Right ventricle myocardium inferior (tissue), 1 donor: ENCODE data around the gene TTC39C. TPM values are rescaled to one million over a fixed set of nuclear protein-coding genes. Genes with fewer than 3 reads are reported as not detected.
A peak's percentile ranks its signal among the peaks of the same experiment; 100 is the strongest.
"Not testable (repeated sequence)": the region's sequence is repeated elsewhere in the genome, so short reads cannot be mapped to it uniquely, and the experiment has no call there.

Source experiments
- ATAC-seq: fragments of 200-7000 bp; cut with Tn5 transposase; one replicate; pipeline ENCODE4 v1.9.1; 2020; ENCODE audit warnings: mild to moderate bottlenecking, moderate library complexity
- DNase-seq: peaks from one replicate; pipeline ENCODE4 v3.0.0; 2021; ENCODE audit errors: missing footprints
- intact Hi-C: fragments of 100-400 bp; cut with DNase I; formaldehyde crosslinking; loops from one replicate; pipeline ENCODE4 v1.11.0; 2022
- total RNA-seq: library from RNA; stranded (reverse); fragmentation: NEBNext Ultra II Directional; extraction: Animal tissue kit (Norgen Biotek cat#: 25700); gene quantifications from one replicate; pipeline ENCODE4 v1.2.1, GENCODE V29; 2021
- donor health status: DM: no; HTN: yes; CAD: no; lungs with severe emphysema.

The TTC39C gene
- total RNA-seq, 1 donor from 2014 or later: 4.0 TPM

DNA sequence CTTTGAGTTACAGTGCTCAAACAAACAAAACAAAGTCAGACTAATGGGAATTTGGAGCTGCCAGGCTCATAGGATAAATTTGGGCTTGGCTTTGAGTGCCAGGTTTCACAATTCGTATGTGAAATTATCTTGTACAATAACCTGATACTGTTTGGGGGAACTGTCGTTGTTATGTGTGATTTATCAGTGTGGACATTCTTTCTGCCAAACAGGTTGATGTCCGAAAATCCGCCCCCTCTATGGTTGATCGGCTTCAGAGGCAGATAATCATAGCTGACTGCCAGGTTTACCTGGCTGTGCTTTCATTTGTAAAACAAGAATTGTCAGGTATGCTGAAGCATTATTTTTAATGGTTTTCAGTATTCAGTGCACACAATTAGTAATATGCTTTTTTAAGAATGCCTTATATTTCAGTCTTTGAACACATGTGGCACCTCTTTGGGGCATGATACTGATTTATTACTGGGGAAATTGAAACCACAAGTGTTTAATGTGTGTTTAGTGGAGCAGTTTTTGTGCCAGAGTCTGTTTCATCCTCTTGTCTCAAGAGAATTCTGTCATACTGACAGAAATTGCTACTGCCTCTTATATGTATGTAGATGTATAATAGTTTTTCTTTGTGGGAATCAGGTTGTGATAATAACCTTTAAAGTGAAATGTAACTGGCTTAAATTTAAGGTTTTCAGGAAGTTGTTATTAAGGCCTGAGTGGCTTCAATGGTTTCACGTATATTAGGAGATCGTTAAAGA lies 54.6 kb downstream of the TTC39C start:
- DNase-seq: no peak
- intact Hi-C loops: no loop called here
- ATAC-seq: no peak

DNA sequence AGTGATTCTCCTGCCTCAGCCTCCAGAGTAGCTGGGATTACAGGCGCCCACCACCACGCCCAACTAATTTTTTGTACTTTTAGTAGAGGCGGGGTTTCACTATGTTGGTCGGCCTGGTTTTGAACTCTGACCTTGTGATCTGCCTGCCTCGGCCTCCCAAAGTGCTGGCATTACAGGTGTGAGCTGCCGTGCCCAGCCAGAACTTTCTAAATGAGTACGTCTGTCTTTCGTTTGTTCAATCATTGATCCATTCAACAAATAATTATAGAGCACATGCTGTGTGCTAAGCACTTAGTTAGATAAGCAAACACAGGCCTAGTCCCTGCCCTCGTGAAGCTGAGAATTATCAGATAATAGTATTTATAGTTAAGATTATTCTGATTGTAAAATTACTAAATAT lies 56.5 kb downstream of the TTC39C start:
- intact Hi-C loops: no loop called here
- DNase-seq (no peak), ATAC-seq (no peak)

GRCh38 chr18:24071779-24072178 lies 57.2 kb downstream of the TTC39C start:
- no peak for ATAC-seq
- DNase-seq: no peak
- intact Hi-C loops: no loop called here

GRCh38 chr18:24072743-24073142 lies 58.2 kb downstream of the TTC39C start:
- intact Hi-C loops: no loop called here
- DNase-seq (no peak), ATAC-seq (no peak)

DNA sequence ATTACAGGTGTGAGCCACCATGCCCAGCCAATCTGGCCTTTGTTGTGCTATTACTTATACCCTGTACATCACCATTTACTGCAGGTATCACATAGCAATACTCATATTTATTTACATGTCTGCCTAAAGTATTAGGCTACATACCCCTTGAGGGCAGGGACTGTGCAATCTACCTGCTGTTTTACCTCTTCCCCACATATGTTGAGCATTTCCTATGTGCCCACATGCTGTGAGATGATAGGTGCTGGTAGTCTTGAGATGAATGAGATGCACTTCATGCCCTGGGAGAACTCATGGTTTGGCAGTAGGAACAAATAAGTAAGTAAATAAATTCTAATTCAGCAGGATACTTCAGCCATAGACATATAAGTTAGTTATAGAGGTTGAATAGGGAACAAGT lies 59.2 kb downstream of the TTC39C start:
- DNase-seq (no peak), ATAC-seq (no peak)
- intact Hi-C loops: no loop called here

DNA sequence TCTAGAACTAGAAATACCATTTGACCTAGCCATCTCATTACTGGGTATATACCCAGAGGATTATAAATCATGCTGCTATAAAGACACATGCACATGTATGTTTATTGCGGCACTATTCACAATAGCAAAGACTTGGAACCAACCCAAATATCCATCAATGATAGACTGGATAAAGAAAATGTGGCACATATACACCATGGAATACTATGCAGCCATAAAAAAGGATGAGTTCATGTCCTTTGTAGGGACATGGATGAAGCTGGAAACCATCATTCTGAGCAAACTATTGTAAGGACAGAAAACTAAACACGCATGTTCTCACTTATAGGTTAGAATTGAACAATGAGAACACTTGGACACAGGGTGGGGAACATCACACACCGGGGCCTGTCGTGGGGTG lies 60.2 kb downstream of the TTC39C start:
- intact Hi-C loops, DNase-seq, ATAC-seq: not testable (repeated sequence)

DNA sequence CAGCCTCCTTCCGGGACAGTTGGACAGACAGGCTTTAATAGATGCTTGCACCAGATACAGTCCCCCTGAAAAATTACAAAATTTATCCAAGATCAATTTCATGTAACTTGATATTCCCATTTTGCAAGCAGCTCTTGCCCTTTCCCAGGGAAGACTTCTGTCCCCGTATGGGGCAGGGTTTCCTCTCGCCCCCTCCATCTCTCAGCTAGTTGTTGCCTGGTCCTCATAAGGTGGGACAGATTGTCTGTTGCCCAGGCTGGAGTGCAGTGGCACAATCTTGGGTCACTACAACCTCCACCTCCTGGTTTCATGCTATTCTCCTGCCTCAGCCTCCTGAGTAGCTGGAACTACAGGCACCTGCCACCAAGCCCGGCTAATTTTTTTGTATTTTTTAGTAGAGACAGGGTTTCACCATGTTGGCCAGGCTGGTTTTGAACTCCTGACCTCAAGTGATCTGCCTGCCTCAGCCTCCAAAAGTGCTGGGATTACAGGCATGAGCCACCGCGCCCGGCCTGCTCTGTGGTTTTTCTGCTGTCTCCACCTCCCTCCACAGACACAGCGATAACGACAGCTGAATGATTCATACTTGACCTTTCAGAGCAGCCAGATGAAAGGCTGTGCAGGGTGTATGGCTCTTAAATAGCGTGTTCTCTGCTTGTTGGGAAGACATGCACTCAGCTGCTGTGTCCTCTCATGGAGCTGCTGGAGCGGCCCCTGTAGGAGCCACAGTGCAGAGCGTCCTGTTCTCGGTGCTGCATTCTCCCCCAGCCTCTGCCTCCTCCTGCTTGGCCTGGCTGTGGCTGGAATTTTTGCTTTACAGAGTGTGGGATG lies 61.4 kb downstream of the TTC39C start:
- ATAC-seq (peak; percentile 100), DNase-seq (peak; percentile 88)
- intact Hi-C loops: no loop called here

DNA sequence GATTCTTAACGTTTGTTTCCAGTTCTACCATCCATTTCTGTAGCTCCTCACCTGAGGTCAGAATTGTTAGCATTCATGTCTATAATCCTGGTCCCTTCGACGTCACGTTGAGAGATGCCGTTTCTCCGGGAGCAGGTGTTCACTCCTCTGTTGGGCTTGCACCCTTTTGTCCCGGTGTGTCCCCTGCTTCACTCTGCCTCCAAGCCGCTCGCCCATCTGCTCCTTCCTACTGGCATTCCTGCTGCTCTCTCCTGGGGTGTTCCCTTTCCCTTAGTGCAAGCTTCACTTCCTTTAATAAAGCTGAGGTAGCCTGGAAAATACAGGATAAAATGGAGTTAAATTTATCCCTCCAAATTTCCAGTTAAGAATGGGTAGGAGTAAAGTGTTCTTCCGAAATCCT lies 62.4 kb downstream of the TTC39C start:
- DNase-seq (no peak), ATAC-seq (no peak)
- intact Hi-C loops: no loop called here

DNA sequence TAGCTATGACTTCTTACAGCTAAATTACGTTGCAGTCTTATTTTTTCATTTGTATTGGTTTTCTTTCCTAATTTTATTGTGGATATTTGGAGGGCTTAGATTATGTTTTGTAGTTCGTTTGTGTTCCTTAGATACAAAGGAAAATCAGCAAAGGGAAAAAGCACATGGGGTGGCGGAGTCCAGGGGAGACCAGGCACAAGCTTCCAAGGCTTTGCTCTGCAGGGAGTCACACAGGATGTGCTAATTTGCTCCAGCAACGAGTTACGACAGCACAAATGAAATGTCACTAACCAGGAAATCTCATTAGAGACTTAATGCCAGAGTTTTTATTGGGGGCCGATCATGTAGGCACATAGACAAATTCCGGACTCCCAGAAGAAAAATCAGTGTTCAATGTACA lies 63.8 kb downstream of the TTC39C start:
- DNase-seq (no peak), ATAC-seq (no peak)
- intact Hi-C loops: no loop called here

- ATAC-seq (no peak), DNase-seq (no peak)
- intact Hi-C loops: no loop called here
Observed at GRCh38 chr18:24080861-24081260, 66.3 kb downstream of the TTC39C start.

- DNase-seq: no peak
- intact Hi-C loops: no loop called here
- ATAC-seq: no peak
Observed at GRCh38 chr18:24083550-24083949, 69.0 kb downstream of the TTC39C start.

DNA sequence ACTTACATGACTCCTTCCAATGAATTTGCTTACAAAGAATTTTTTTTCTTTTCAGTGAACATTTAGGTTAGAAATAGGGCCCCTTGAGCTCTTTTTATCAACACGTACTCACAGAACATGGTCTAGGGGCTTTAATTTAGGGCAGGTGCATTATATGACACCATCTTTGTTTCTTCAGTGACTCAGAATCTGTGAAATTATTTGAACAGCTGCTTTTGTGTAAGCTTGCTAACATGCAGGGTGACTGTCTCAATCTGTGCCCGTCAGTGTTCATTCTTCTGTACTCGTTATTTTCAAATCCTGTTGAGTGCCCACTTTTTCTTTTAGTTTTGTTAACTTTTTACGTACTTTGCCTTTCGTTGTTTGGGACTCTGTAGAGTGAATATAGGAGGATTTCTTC lies 71.5 kb downstream of the TTC39C start:
- DNase-seq: no peak
- intact Hi-C loops: no loop called here
- ATAC-seq: no peak

GRCh38 chr18:24089076-24089475 lies 74.5 kb downstream of the TTC39C start:
- DNase-seq (no peak), ATAC-seq (peak; percentile 73)
- intact Hi-C loops: no loop called here

DNA sequence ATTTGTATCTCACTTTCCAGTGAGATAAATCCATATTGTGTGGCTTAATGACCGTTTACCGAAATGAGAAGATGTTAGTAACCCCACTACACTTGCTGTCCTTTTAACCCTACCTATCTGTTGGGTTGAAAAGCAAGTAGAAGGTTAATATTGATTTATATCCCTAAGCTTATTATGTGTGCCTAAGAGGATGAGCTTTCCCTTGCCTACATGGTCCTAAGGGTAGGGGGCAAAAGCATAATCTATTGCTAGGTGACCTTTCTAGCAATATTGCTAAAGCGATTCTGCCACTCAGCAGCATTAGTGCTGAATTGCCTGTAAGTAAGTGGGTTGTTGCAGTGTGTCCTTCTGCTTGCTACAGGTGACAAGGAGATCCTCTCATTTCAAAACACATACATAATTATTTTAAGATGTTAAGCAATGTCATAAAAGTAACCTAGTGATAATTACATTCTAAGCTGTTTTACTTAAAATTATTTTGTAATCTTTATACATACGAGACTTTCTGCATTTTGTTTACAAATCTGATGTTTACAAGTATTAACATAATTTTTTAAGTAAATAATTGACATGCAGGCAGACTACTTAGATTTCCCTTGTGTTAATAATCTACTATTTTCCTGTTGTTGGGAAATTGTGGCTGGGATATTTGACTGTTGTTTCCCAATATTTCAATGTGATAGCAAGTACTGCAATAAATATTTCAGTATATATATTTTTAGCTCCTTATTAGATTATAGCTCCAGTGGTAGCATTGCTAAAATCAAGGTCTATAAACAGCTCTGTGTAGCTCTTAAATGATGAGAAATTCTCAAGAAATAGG lies 75.2 kb downstream of the TTC39C start:
- intact Hi-C loops: no loop called here
- ATAC-seq (peak; percentile 26), DNase-seq (no peak)

DNA sequence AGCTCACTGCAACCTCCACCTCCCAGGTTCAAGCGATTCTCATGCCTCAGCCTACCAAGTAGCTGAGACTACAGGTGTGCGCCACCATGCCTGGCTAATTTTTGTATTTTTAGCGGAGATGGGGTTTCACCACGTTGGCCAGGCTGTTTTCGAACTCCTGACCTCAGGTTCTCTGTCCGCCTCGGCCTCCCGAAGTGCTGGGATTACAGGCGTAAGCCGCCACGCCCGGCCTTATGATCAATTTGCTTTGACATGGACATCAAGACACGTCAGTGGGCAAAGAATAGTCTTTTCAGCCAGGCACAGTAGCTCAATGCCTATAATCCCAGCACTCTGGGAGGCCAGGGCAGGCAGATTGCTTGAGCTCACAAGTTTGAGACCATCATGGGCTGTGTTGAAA lies 76.3 kb downstream of the TTC39C start:
- DNase-seq: no peak
- no peak for ATAC-seq
- intact Hi-C loops: no loop called here

GRCh38 chr18:24094561-24094960 lies 80.0 kb downstream of the TTC39C start:
- ATAC-seq: no peak
- intact Hi-C loops: no loop called here
- no peak for DNase-seq

GRCh38 chr18:24095976-24096375 lies 81.4 kb downstream of the TTC39C start:
- no peak for ATAC-seq
- no peak for DNase-seq
- intact Hi-C loops: no loop called here

DNA sequence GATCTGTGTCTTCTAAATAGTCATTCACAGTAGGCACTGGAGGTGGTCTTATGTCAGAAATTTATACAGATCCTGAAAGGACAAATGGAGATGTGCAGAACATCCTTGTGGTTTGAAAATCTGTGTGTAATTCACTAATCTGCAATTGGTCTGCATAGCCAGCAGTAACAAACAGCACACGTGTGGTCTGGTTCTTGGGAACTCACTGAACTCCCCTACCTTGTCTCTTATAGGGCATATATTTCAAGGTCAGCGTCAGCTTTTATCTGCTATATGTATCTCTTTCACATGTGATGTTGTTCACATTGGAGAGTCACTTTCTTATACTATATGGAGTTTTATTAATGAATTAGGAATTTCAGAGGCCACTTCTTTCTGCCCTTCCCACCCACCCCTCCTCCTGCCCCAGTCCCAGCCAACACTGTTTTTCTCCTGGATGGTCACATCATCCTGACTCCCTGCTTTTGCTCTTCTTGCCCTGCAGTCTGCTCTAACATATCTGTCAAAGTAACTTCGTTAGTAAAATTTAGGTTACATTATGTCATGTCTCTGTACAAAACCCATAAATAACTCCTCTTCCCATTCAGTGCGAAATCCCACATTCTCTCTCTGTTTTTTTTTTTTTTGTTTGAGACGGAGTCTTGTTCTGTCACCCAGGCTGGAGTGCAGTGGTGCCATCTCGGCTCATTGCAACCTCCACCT lies 88.9 kb downstream of the TTC39C start:
- ATAC-seq: no peak
- intact Hi-C loops: no loop called here

DNA sequence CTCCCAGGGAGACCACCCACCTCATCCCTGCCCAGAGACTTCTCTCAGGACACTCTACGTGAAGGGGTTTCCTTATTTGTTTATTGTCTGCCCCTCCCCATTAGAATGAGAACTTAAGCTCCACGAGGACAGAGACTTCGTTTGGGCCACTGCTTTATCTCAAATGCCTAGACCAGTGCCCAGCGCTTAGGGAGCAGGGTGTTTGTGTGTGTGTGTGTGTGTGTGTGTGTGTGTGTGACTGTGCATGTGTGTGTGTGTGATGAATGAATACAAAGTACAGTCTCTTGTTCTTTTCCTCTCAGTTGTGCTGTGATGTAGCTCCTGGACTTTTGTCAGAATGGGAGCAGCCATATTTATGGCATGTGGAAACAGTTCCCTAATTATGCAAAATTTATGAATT lies 89.9 kb downstream of the TTC39C start:
- intact Hi-C loops: no loop called here
- no peak for DNase-seq
- no peak for ATAC-seq

More for the DNA sequence above, 88.9 kb downstream of the TTC39C start:
- DNase-seq: no peak
